ENCODE results near the gene KCNMA1.

Gene KCNMA1

DNA sequence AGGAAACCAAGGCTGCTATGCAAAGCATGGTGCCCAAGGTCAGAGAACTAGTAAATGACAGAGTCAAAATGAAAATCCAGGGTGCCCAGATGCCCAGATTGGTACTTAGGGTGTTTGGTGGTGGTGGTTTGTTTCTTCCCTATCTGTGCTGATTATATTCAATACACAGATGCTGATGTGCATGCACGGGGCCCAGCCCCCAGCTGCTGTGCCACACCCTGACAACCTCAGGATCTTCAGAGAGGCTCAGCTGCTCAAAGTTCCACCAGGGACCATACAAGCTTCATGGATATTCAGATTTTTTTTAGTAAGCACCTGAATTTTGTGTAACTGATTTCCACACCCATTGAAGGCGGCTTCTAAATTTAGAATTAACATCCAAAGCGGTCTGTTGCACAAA, 75.6 kb downstream of the KCNMA1 start:
- no peak for TF ChIP-seq GATA3 (IDR thresholded peaks at IDR 0.05; ENCODE audit: low read depth, low read length)
- TF ChIP-seq GATA2 (IDR thresholded peaks at IDR 0.05; ENCODE audit: low read depth, low read length), result no peak

DNA sequence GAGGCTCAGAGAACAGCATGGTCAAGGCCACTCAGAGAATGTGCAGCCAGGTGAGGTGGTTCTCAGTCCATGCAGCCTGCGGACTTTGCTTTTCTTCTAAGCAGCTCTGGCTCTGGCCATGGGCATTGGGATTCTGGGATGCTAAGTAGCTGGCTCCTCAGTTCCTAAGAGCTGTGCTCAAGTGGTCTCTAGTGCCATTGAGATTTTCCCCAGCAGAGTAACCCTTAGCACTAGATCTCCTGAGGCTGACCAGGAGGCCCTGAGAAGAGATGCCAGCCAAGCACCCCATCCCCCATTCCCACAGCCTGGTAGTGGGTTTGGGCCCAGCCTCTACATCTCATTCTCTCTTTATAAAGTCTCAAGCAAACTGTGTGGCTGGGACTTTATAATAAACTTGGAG, 77.1 kb downstream of the KCNMA1 start:
- TF ChIP-seq GATA3 (IDR thresholded peaks at IDR 0.05; ENCODE audit: low read depth, low read length) (no peak), GATA2 (IDR thresholded peaks at IDR 0.05; ENCODE audit: low read depth, low read length) (no peak)

DNA sequence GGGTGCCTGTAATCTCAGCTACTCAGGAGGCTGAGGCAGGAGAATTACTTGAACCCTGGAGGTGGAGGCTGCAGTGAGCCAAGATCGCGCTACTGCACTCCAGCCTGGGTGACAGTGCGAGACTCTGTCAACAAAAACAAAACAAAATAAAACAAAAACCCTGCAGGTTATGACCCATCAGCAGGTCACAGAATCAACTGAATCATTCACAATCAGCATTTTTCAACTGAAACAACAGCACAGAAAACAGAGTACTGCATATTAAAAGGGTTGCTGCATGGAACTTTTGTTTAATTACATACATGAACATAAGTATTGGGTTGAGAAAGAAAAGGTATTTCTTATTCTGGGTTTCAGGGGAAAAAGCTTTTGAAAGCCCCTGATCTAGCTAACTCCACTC, 77.6 kb downstream of the KCNMA1 start:
- TF ChIP-seq GATA3 (IDR thresholded peaks at IDR 0.05; ENCODE audit: low read depth, low read length) (no peak), GATA2 (IDR thresholded peaks at IDR 0.05; ENCODE audit: low read depth, low read length) (no peak)

DNA sequence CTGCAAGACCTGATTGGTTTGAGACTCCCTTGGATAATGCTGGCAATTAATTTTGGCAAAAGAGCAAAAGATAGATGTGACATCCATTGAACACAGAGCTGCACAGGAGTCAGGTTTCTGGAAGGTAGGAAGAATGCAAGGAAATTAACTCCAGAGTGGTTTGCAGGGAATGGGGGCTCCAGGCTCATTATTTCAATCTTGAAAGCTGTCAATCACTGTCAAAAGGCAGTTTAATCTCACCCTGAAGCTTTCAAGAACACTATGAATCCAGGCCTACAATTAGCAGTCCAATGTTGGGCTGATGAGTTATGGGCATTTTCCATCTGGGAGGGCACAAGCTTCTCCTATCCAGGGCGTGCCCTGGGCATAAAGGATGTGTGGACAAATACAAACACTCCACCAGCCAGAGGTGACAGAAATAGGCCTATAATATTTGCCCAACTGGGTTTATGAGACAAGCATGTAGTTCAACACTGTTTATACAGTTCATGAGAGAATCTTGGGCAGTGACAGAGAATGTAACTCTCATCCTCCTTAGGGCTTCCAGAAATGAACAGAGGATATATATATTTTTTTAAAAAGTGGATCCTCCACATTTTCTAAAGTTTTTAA, 80.5 kb downstream of the KCNMA1 start:
- TF ChIP-seq GATA3 (IDR thresholded peaks at IDR 0.05; ENCODE audit: low read depth, low read length), result no peak
- no peak for TF ChIP-seq GATA2 (IDR thresholded peaks at IDR 0.05; ENCODE audit: low read depth, low read length)

DNA sequence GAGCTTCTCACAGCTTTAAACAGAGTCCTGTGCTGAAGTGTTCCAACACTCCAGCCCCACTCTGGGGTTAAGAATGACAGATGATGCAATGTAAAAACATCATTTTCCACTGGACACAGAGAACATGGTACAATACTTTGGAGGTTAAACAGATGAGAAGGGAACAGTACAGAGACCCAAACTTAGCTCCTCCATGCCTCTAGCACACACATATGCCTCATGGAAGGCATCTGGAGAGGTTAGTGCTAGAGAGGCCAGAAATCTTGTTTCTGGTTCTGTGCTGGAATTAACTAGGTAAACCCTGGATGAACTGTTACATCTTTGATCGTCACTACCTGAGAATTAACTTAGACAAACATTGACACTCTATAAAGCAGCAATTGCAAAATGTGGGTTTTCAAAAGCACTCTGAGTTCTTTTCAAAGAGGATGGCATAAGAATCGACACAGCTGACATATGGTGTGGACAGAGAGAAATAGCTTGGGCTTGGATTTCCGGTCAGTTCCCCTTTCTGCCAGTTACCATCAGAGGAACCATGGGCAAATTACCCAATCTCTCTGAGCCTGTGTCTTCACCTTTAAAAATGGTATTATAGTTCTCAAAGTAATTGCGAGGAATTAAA, 81.9 kb downstream of the KCNMA1 start:
- TF ChIP-seq GATA2 (IDR thresholded peaks at IDR 0.05; ENCODE audit: low read depth, low read length) (no peak), GATA3 (IDR thresholded peaks at IDR 0.05; ENCODE audit: low read depth, low read length) (no peak)

DNA sequence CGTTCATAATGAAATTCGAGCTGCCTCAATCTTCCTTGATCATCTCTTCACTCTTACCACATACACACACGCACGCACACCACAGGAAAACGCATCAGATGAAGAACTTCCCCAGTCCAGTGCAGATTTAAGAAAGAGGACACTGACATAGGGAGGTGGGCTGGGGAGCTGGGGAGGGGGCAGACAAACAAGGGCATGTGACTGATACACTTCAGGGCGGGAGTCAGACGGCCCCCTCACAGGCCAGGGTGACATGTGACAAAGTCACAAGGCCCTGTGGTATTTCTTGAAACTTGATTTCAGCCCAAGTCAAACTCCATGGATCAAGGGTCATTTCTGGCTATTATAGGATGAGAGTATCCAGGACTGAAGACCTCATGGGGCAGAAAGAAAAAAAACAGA, 82.6 kb downstream of the KCNMA1 start:
- TF ChIP-seq GATA2 (IDR thresholded peaks at IDR 0.05; ENCODE audit: low read depth, low read length), result no peak
- no peak for TF ChIP-seq GATA3 (IDR thresholded peaks at IDR 0.05; ENCODE audit: low read depth, low read length)

DNA sequence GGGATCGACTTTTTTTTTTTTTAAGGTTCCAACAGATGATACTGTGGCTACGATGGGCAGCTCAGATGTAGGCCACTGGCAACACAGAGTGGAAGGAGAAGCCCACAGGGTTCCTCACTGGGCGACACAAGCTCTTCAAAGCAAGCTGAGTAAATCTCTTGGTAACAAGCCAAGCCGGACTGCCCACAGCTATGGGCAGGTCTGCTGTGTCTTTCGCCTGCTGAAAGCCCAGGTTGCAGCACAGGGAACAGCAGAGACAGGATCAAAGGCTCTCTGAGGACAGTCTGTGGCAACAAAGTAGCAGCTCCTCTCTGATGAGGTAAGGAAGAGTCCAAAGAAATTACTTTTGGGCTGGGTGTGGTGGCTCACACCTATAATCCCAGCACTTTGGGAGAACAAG, 83.6 kb downstream of the KCNMA1 start:
- no peak for TF ChIP-seq GATA3 (IDR thresholded peaks at IDR 0.05; ENCODE audit: low read depth, low read length)
- TF ChIP-seq GATA2 (IDR thresholded peaks at IDR 0.05; ENCODE audit: low read depth, low read length), result no peak

DNA sequence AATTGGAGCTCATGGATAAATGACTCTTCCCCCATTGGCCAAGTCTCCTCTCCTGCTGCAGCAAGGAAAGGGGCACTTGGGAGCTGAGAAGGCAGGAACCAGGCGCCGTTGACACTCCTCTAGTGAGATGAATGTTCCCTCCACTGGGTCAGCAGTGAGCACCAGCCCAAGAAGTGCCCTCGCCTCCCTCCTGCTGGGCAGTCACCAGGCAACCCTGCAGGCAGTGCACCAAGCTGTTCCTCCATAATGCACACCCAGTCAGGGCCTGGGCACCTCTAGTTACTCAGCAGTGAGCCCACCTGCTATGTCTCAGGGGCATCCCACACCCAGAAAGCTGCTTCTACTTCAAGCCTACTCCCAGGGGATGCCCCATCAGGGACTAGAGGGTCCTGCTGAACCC, 84.3 kb downstream of the KCNMA1 start:
- no peak for TF ChIP-seq GATA3 (IDR thresholded peaks at IDR 0.05; ENCODE audit: low read depth, low read length)
- no peak for TF ChIP-seq GATA2 (IDR thresholded peaks at IDR 0.05; ENCODE audit: low read depth, low read length)

DNA sequence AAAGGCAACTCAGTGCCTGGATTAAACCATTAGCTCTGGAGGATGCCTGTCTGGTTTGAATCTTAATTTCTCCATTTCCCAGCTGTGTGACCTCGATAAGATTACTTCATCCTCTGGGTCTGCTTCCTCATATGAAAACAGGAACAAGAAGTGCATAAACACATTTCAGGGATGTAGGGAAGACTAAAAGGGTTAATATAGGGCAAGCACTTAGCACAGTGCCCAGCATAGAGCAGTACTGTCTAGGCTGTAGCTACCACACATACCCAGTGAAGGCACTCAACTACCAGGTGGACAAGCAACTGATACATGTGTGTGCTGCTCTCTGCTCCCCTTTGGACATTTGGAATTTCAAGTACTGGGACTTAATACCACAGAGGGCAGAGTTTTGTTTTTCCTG, 85.4 kb downstream of the KCNMA1 start:
- TF ChIP-seq GATA3 (IDR thresholded peaks at IDR 0.05; ENCODE audit: low read depth, low read length) (no peak), GATA2 (IDR thresholded peaks at IDR 0.05; ENCODE audit: low read depth, low read length) (no peak)

DNA sequence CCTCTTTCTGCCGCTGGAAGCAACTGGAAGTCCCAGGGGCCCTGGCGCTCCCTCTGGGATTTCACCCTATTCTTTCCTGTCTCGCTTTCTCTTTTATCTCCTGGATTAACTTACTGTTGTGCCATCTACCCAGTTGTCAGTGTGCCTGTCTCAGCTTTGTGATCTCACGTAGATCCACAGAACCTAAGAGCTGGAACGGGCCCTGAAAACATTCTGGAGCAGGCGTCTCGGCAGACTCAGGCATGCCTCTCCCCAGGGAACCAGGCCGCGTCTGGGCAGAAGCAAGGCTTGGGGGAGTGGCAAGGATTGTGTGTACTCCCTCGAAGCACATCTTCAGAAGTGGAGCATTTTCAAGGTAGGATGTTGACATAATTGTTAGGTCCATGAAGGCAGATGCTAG, 87.2 kb downstream of the KCNMA1 start:
- TF ChIP-seq GATA3 (IDR thresholded peaks at IDR 0.05; ENCODE audit: low read depth, low read length) (no peak), GATA2 (IDR thresholded peaks at IDR 0.05; ENCODE audit: low read depth, low read length) (no peak)

DNA sequence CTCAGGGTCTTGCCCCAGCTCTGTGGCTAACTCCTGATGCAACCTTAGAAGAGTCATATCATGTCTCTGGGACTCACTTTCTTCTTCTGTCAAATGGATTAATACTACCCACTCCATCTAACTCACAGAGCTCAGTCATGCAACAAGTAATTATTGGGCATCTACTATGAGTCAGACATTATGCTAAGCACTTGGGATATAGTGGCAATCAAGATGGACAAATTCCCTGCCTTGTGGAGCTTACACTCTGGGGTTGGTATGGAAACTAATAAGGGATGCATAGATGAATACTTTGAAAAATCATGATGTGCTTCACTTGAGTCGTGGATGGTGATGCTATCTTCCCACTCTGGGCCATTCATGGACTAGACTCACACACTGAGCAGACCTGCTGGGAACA, 88.9 kb downstream of the KCNMA1 start:
- TF ChIP-seq GATA3 (IDR thresholded peaks at IDR 0.05; ENCODE audit: low read depth, low read length) (no peak), GATA2 (IDR thresholded peaks at IDR 0.05; ENCODE audit: low read depth, low read length) (no peak)

DNA sequence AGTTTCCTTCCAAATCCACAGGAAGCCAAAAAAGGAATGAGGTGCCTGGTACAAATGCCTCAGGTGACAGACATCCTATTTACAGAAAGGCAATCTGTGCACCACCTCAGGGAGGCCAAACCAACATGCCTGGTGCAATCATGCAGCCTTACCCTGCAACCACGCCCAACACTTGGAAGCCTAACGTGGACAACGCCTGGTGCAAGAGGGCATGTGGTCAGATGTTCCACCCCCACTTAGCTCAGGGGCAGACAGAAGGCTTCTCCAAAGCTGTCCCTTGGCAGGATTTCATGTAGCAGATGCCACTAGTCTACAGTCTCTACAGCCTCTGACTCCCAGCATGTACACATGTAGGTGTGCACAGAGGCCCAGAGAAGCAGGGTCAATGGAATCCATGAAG, 89.5 kb downstream of the KCNMA1 start:
- no peak for TF ChIP-seq GATA3 (IDR thresholded peaks at IDR 0.05; ENCODE audit: low read depth, low read length)
- no peak for TF ChIP-seq GATA2 (IDR thresholded peaks at IDR 0.05; ENCODE audit: low read depth, low read length)

DNA sequence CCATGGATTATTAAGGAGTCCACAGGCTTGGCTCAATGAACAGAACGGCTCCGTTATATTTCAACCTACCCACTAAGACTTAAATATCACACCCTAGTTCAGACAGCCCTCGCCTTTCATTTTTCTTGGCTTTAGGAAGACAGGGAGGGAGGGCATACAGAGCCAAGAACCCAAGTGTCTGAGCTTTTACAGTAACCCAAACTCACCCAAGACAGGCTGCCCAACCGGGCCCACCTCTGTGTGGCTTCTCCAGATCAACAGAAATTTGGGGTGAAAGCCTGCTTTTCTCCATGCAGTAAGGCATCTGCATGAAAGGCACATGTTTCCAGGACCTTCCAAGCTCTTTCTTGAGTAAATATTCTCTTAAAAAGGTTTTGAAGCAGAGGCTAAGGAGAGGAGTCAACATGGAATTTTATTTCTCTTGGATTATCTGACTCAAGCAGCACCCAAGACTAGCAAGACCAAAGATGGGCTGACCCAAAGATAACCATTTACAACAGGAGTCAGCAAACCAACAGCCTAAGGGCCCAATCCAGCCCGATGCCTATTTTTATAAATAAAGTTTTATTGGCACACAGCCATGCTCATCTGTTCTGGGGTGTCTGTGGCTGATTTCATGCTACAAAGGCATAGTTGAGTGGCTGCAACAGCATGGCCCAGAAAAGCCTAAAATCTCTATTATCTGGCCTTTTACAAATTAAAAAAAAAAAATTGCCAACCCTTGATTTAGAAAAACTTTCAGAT, 90.1 kb downstream of the KCNMA1 start:
- TF ChIP-seq GATA3 (IDR thresholded peaks at IDR 0.05; ENCODE audit: low read depth, low read length) (no peak), GATA2 (IDR thresholded peaks at IDR 0.05; ENCODE audit: low read depth, low read length) (no peak)

DNA sequence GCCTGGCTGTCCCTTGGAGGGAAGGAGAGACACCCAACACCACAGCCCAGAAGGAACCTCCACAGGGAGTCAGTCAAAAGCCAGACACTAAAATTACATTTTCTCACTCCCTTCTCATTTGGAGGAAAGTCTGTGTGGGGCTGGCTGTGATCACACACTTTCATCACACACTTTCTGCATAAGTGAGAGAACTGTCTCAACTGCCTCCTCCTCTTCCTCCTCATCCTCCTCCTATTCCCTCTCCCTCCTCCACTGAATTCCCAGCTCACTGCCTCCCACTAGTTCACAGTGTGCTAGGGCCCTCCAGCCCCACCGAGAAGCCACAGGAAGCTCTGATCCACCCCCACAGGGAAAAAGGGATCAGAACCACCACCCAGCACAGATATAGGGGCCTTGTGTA, 91.6 kb downstream of the KCNMA1 start:
- TF ChIP-seq GATA3 (IDR thresholded peaks at IDR 0.05; ENCODE audit: low read depth, low read length), result no peak
- TF ChIP-seq GATA2 (IDR thresholded peaks at IDR 0.05; ENCODE audit: low read depth, low read length), result no peak

DNA sequence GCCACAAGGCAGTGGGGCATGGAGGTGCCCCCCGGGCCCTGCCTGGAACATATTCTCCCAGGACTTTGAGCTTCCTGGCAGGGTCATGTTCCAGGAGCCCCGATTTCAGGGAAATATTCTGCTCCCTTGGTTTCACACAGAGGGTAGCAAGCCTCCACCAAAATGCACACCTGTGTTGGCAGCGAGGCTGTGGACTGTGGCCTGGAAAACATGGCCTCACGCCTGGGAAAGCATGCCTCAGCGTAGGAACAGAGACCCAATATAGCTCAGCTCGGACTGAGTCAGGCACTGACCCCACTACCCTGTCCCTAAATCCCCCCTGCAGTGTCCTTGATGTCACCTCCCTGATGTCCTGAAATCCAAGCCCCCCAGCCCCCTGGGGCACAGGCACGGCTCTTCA, 92.0 kb downstream of the KCNMA1 start:
- TF ChIP-seq GATA2 (IDR thresholded peaks at IDR 0.05; ENCODE audit: low read depth, low read length) (no peak), GATA3 (IDR thresholded peaks at IDR 0.05; ENCODE audit: low read depth, low read length) (no peak)

Data from SH-SY5Y (cell line).